Stimulated activated CD4-positive, alpha-beta T cell treated with anti-CD3 and anti-CD28 coated beads, Interleukin-4, amount 100 ng/mL, for 24 hours (primary cell): ENCODE results near the gene PPP6R3.
"Not testable (repeated sequence)": the region's sequence is repeated elsewhere in the genome, so short reads cannot be mapped to it uniquely, and the experiment has no call there.

ENCODE experiments used
- DNase-seq: peaks from one replicate; pipeline ENCODE4 v3.0.0-alpha.2; 2020

The PPP6R3 gene

DNA sequence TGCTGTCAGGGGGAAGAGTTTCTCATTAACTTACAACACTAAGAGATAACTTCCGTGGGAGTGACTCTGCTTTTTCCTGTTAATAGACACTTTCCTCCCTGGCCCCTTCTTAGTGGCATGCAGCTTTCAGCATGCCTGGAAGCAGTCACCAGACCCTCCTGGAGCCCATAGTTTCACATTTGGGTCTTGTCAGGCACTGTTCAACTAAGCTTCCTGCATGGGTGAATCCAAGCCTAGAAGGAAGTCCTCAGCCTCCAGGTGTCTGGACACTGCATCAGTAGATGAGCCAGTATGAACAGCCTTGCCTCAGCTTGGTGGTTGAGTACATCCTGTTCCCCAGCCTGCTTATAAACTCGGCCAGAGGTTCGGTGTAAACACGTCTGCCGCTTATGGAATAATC is 68.1 kb downstream of the PPP6R3 start:
- peak; percentile 8 for DNase-seq

- no peak for DNase-seq
Observed at GRCh38 chr11:68531129-68531693, 70.7 kb downstream of the PPP6R3 start.

GRCh38 chr11:68532727-68533369 is 72.3 kb downstream of the PPP6R3 start:
- DNase-seq, result no peak

DNA sequence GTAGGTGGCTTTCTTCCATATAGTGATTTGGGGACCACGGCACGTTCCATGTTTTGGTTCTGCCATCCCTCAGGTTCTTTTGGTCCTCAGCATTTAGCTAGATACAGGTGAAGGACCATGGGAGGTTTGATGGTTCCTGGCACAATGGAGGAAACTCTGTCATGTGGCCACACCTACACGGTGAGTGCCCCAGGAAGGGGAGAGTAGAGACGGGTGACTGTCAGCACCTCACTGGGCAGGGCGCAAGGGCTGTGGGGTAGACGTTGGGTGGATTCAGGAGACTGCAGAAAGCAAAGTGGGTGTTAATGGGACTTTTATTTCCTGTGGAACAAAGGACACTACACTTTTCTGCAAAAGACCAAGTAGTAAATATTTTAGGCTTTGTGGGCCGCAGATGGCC is 73.4 kb downstream of the PPP6R3 start:
- no peak for DNase-seq

- no peak for DNase-seq
Observed at GRCh38 chr11:68535098-68535497, 74.5 kb downstream of the PPP6R3 start.

DNA sequence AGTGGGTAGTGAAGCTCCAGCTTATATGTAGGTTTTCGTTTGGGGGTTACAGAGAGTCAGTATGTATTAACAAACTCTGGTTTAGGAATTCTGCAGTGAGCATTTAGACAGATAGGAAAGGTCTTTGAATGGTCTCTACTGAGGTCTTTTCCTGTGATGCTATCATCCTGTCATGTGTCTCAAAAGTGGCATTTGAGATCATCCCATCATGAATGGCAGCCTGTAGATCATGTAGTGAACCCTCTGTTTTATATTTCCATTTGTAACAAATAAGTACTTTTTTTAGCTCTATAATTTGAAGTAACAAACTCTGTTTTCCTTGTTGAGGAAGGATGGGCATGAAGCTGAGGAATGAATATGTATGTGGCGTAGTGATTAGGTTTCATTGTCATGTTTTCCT is 76.2 kb downstream of the PPP6R3 start:
- DNase-seq, result no peak

DNA sequence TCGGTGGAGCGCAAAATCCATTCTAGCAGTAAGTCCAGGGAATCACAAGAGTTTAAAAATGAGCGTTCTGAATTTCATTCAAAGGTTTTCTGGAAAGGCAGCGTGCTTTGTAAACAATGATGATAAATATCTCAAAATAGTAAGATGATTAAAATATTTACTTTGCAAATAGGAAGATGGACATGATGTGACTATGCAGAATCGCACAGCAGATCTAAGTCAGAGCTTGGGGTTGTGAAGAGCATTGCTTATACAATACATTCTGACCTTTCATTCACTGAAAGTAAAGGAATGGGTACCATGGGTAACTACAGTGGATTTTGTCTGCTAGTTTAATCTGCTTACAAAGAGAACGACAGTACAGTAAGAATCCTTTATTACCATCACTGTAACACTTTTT is 77.5 kb downstream of the PPP6R3 start:
- no peak for DNase-seq

GRCh38 chr11:68539395-68539794 is 78.8 kb downstream of the PPP6R3 start:
- no peak for DNase-seq

DNA sequence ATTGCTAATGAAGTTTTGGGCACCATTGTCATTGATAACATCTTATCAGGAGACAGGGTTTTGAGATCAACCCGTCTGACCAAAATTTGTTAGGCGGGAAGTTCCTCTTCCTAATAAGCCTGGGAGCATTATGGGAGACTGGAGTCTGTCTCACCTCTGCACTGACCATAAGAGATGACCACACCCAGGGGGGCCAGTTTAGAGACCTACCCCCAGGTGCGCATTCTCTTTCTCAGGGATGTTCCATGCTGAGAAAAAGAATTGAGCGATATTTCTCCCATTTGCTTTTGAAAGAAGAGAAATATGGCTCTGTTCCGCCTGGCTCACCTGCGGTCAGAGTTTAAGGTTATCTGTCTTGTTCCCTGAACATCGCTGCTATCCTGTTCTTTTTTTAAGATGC is 80.0 kb downstream of the PPP6R3 start:
- DNase-seq, result not testable (repeated sequence)

GRCh38 chr11:68541116-68541515 is 80.6 kb downstream of the PPP6R3 start:
- no peak for DNase-seq

- no peak for DNase-seq
Observed at GRCh38 chr11:68541991-68542390, 81.4 kb downstream of the PPP6R3 start.

GRCh38 chr11:68542617-68543016 is 82.1 kb downstream of the PPP6R3 start:
- DNase-seq, result no peak

GRCh38 chr11:68543594-68543993 is 83.0 kb downstream of the PPP6R3 start:
- no peak for DNase-seq

- no peak for DNase-seq
Observed at GRCh38 chr11:68545347-68545746, 84.8 kb downstream of the PPP6R3 start.

- no peak for DNase-seq
Observed at GRCh38 chr11:68545796-68546195, 85.2 kb downstream of the PPP6R3 start.

DNA sequence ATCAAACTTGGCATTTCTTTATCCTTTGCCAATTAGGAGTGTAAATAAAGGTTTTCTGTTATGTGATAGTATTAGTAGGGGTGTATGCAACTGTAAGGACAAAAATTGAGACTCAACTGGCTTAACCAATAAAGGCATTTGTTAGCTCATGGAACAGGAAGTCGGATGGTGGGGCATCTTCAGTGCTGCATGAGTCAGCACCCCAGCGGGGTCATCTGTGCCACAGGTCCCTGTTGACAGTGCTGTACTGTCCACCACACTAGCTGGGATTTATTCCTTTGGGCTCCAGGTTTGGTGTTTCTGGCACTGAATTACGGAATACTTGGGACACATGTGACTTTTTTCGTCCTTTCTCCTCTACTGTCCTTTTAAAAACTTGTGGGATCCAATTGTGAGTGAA is 86.0 kb downstream of the PPP6R3 start:
- no peak for DNase-seq

DNA sequence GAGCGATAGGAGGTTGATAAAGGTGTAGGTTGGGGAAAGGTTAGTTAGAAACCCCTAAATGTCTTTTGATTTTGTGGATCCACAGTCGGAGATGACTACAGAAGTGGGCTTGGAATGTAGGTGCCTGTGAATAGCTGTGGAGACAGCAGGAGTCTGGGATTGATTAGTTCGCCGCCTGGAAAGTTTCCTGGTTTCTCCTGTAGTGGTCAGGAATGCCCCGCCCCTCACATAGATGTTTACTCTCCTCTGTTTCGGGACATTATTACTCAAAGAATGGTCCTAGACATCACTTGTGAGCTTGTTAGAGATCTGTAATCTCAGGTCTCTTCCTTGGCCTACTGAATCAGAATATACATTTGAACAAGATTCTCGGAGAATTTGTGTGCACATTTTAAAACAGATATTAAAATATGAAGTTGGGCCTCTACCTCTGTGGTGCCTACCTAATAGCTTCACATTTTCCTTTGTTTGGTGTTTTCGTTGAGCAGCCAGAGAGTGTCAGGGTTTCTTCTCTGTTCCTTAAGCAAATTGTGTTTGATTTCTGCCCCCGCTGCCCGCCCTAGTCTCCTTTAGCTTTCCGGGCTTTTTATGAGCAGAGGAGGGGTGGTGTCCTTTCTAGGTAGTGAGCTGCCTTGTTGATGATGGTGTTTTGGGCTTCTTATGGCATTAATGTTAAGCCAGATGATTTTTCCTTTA is 89.4 kb downstream of the PPP6R3 start:
- DNase-seq, result no peak

DNA sequence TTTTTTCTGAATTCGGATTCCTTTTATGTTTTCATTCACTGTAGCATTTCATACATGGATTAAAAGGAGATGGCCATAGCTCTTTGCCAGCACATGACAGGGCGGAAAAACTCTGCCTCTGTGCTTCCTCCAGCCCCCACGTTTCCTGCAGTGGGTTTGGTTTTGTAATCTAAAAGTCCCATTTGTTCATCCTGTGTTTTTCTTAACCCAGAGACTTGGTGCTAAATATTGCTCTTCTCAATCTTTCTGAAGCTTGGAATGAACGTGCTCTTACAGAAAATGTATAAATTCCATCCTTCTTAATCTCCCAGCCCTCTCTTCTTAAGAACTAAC is 89.9 kb downstream of the PPP6R3 start:
- peak; percentile 37 for DNase-seq

DNA sequence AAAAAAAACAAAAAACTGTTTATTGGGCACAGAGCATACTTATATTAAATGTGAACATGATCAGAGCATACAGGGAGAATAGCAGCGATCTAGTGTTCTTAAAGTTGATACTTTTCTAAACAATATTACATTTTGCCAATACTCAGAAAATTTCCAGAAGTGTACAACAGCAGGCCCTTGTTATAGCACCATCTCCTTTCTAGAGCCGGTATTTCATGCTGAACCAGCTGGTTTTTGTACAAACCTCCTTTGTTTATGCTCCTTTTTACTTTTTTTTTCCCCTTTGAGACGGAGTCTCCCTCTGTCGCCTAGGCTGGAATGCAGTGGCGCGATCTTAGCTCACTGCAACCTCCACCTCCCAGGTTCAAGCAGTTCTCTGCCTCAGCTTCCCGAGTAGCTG is 90.7 kb downstream of the PPP6R3 start:
- no peak for DNase-seq

DNA sequence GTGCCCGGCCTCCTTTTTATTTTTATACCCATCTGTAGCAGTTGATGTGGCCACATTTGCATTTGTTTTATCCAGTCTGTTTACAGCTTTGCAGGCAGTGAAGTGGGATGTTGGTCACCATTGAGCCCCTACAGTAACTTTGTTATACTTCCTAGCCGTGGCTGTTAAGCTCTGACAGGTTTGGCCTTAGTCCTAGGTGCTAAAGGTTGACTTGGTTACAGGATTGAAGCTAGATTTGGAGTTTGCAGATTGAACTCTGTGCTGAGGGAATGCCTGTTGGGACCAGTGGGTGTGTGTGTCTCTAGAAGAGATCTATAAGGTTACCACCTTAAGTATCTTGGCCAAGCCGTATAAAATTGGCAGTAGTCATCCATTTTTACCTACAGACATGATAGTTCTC is 91.2 kb downstream of the PPP6R3 start:
- DNase-seq, result no peak

GRCh38 chr11:68552542-68552941 is 92.0 kb downstream of the PPP6R3 start:
- DNase-seq, result no peak

GRCh38 chr11:68560216-68560615 is 99.7 kb downstream of the PPP6R3 start:
- no peak for DNase-seq

DNA sequence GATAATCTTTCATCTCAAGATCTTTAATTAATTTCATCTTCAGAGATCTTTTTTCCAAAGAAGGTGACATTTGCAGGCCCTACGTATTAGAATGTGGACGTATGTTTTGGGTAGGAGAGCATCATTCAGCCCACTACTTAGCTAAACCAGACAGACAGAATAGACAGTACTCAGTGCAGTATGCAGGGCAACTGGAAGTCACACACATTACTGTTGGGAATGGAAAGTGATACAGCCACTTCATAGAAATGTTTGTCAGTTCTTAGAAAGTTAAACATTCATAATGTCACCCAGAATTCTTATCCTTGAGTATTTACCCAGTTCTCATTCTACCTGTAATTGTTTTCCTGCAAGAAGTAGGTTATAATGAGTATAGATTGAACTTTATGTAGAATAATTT is 102.9 kb downstream of the PPP6R3 start:
- no peak for DNase-seq

- DNase-seq, result no peak
Observed at GRCh38 chr11:68564261-68564660, 103.7 kb downstream of the PPP6R3 start.

GRCh38 chr11:68565768-68566167 is 105.2 kb downstream of the PPP6R3 start:
- no peak for DNase-seq
